Tibial artery (tissue), 4 donors: Measurements from ENCODE around the gene RAET1L.

Source experiments
- DNase-seq, 2 donors: peaks; one replicate each; pipeline ENCODE4 v3.0.0-alpha.2; 2019
- H3K27ac ChIP-seq, 2 donors: fragments of 200-600 bp; sonication (generic) in 1 of 2; 1 replicate in 1 of 2; 2 replicates in 1 of 2; pipeline ENCODE4 v1.5.1; 2018 to 2019; ENCODE audit warnings: mild to moderate bottlenecking in 1 of 2
- H3K27me3 ChIP-seq, 2 donors: fragments of 200-600 bp; sonication (generic) in 1 of 2; one replicate each; pipeline versions ENCODE4 v1.5.1 to v1.6.0; 2016 to 2019
- H3K36me3 ChIP-seq, 3 donors: fragments of 200-600 bp; sonication (generic) in 2 of 3; one replicate each; pipeline ENCODE4 v1.5.1; 2016 to 2019; ENCODE audit warnings: mild to moderate bottlenecking in 2 of 3
- H3K4me1 ChIP-seq, 4 donors: fragments of 200-600 bp; sonication (generic) in 2 of 4; 1 replicate in 3 of 4; 2 replicates in 1 of 4; pipeline ENCODE4 v1.5.1; 2016 to 2019
- H3K4me3 ChIP-seq, 2 donors: fragments of 200-600 bp; sonication (generic) in 1 of 2; 1 replicate in 1 of 2; 2 replicates in 1 of 2; pipeline ENCODE4 v1.5.1; 2018 to 2019; ENCODE audit warnings: mild to moderate bottlenecking in 2 of 2
- H3K9me3 ChIP-seq, 3 donors: fragments of 200-600 bp; sonication (generic) in 1 of 3; one replicate each; pipeline ENCODE4 v1.5.1; 2016 to 2019
- intact Hi-C: fragments of 100-400 bp; cut with DNase I; formaldehyde crosslinking; loops from one replicate; pipeline ENCODE4 v1.15.0; 2023; ENCODE audit warnings: low total_unique reads
- TF ChIP-seq, protein P1 (sequence below), 2 experiments: fragments of 200-600 bp in 1 of 2; fragments of 450-650 bp in 1 of 2; IDR thresholded peaks; one replicate each; pipeline ENCODE4 v1.5.1; 2017 to 2019; ENCODE audit warnings: antibody characterized with exemption in 2 of 2, mild to moderate bottlenecking in 1 of 2, moderate library complexity in 1 of 2

RAET1L gene

DNA sequence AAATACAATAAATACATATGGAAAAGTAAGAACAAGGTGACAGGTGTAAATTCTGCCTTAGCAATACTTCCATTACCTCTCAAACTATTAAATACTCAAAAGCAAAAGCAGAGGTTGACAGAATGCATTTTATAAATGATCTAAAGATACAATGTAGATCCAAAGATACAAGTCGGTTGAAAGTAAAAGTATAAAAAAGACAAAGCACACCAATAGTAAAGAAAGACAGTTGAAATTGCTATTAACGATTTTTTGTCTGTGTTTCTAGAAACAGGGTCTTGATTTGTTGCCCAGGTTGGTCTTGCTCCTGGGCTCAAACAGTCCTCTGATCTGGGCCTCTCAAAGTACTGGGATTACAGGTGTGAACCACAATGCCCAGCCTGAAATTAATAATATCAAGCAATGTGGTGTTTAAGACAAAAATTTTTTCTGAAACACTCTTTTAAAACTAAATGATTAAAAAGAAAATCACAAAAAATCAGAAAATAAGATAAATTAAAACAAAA, 37.7 kb downstream of the RAET1L start:
- Histone ChIP-seq H3K4me1 (peaks cover 0 to 23% (median 15%) of the 10 kb centered on the region in 4 donors), H3K27me3 (peaks cover 3 to 91% of the 10 kb centered on the region in 2 donors), H3K9me3 (peaks cover 0 to 27% (median 11%) of the 10 kb centered on the region in 3 donors), H3K36me3 (no peaks in the 10 kb centered on the region), H3K4me3 (no peak overlapping the region), H3K27ac (no peak overlapping the region)
- TF ChIP-seq, protein P1, sequence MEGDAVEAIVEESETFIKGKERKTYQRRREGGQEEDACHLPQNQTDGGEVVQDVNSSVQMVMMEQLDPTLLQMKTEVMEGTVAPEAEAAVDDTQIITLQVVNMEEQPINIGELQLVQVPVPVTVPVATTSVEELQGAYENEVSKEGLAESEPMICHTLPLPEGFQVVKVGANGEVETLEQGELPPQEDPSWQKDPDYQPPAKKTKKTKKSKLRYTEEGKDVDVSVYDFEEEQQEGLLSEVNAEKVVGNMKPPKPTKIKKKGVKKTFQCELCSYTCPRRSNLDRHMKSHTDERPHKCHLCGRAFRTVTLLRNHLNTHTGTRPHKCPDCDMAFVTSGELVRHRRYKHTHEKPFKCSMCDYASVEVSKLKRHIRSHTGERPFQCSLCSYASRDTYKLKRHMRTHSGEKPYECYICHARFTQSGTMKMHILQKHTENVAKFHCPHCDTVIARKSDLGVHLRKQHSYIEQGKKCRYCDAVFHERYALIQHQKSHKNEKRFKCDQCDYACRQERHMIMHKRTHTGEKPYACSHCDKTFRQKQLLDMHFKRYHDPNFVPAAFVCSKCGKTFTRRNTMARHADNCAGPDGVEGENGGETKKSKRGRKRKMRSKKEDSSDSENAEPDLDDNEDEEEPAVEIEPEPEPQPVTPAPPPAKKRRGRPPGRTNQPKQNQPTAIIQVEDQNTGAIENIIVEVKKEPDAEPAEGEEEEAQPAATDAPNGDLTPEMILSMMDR (IDR thresholded peaks at IDR 0.05): no peak
- intact Hi-C loops: no loop called here
- no peak for DNase-seq

DNA sequence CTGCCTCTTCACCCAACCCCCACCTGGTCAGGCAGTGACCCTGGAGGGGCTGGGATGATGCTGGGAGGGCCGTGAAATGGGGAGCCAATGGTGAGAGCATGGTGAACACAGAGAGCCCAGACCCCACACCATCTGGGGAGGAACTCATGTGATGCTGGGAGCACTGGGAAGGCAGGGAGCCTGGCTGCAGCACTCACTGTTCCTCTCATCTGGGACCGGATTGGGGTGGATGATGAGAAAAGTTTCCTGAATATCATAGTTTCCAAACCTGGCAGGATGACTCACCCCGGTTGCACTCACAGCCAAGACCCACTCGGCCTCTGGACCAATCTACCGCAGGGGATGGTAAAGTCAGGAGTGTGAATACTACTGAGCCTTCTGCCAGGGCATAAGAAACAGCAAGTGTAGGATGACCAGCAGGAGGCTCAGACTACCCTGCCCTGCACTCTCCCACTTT, 39.8 kb downstream of the RAET1L start:
- Histone ChIP-seq H3K36me3 (no peaks in the 10 kb centered on the region), H3K9me3 (peaks cover 0 to 27% (median 11%) of the 10 kb centered on the region in 3 donors), H3K27me3 (peaks cover 3 to 90% of the 10 kb centered on the region in 2 donors), H3K4me3 (no peak overlapping the region), H3K27ac (no peak overlapping the region), H3K4me1 (peaks cover 0 to 13% (median 7%) of the 10 kb centered on the region in 4 donors)
- intact Hi-C loops: no loop called here
- peak in 1 of 2 donors; percentile 37 for DNase-seq
- TF ChIP-seq, protein P1 (IDR thresholded peaks at IDR 0.05): no peak

DNA sequence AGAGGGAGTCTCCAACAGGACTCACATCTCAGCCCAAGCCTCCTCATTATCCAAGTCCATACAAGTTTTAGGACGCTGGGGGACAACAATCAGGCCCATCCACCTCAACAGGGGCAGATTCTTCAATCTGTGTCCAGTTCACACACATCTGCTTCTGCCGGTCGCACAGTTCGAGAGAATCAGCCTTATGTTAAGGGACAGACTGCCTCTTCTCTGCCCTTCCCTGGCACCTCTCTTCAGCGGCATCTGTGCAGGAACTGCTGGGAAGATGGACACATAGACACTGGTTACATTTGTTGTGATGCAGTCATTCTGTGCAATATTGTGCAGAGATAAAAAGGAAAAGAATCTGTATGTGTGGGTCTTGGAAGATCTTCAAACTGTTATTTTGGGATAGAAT, 40.6 kb downstream of the RAET1L start:
- TF ChIP-seq, protein P1 (IDR thresholded peaks at IDR 0.05): no peak
- Histone ChIP-seq H3K36me3 (no peaks in the 10 kb centered on the region), H3K27ac (no peak overlapping the region), H3K4me1 (peaks cover 0 to 5% (median under 1%) of the 10 kb centered on the region in 4 donors), H3K9me3 (peaks cover 0 to 27% (median 11%) of the 10 kb centered on the region in 3 donors), H3K27me3 (peaks cover 3 to 86% of the 10 kb centered on the region in 2 donors), H3K4me3 (no peak overlapping the region)
- intact Hi-C loops: no loop called here
- DNase-seq: no peak

DNA sequence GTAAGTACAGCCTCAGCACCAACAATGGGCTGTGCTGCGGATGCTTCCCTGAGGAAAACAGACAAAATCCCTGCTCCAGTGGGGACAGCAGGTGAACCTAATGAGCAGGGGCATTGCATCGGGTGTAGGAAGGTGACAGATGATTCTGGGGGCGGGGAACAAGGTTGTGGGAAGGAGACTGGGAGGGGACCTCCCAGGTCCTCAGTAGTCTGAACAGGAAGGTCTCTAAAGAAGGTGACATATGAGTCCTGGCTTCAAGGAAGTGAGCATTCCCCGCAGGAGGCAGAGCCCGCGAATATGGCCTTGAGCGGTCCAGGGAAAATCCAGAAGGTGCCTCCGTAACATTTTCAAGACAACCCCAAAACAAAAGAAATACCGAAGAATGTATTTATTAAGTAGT, 42.2 kb downstream of the RAET1L start:
- H3K9me3 ChIP-seq: peaks cover 0 to 13% (median 6%) of the 10 kb centered on the region in 3 donors
- no peak overlapping the region for H3K27ac ChIP-seq
- no peak overlapping the region for H3K4me3 ChIP-seq
- no peaks in the 10 kb centered on the region for H3K4me1 ChIP-seq
- peaks cover 0 to 78% of the 10 kb centered on the region in 2 donors for H3K27me3 ChIP-seq
- DNase-seq: peak in 1 of 2 donors; percentile 24
- TF ChIP-seq, protein P1 (IDR thresholded peaks at IDR 0.05): no peak
- intact Hi-C loops: no loop called here
- H3K36me3 ChIP-seq: no peaks in the 10 kb centered on the region

DNA sequence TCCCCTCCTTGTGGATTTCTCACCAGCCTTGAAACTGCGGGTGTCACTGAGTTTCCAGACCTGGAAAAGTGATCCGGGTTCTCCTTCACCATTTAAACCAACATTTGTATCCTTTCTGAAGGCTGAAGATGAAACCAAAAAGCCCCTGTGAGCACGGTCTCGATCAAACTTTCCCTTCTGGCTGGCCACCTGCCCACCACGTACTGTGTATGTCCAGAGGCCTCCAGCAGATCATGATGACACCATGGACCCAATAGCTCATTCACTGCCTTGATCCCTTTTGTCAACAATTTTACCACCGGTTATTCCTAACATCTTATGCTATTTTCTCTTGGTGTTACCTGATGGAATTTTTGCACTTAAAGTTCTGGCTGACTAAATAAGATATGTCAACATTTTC, 46.0 kb downstream of the RAET1L start:
- no peak overlapping the region for H3K27ac ChIP-seq
- H3K9me3 ChIP-seq: no peaks in the 10 kb centered on the region
- no peaks in the 10 kb centered on the region for H3K4me1 ChIP-seq
- peaks cover 0 to 52% of the 10 kb centered on the region in 2 donors for H3K27me3 ChIP-seq
- H3K4me3 ChIP-seq: no peak overlapping the region
- TF ChIP-seq, protein P1 (IDR thresholded peaks at IDR 0.05): no peak
- intact Hi-C loops: no loop called here
- peak in 1 of 2 donors; percentile 27 for DNase-seq
- no peaks in the 10 kb centered on the region for H3K36me3 ChIP-seq
